ENCODE data around the gene PTPN14.

PTPN14 gene

GRCh38 chr1:214324896-214325800 lies 226.3 kb downstream of the PTPN14 start:
- no peak for DNase-seq

GRCh38 chr1:214321705-214322453 lies 229.5 kb downstream of the PTPN14 start:
- no peak for DNase-seq

- no peak for DNase-seq
These were observed 231.5 kb downstream of the PTPN14 start for GRCh38 chr1:214319938-214320337.

GRCh38 chr1:214318956-214319736 lies 232.3 kb downstream of the PTPN14 start:
- DNase-seq, result no peak

- DNase-seq, result no peak
These were observed 233.0 kb downstream of the PTPN14 start for GRCh38 chr1:214318356-214318755.

GRCh38 chr1:214317734-214318133 lies 233.7 kb downstream of the PTPN14 start:
- no peak for DNase-seq

GRCh38 chr1:214317300-214317699 lies 234.1 kb downstream of the PTPN14 start:
- DNase-seq, result peak in 1 of 2 experiments; percentile 50

- DNase-seq, result no peak
These were observed 234.8 kb downstream of the PTPN14 start for GRCh38 chr1:214316593-214316992.

GRCh38 chr1:214314178-214314843 lies 237.1 kb downstream of the PTPN14 start:
- DNase-seq, result peak in 1 of 2 experiments; percentile 33

GRCh38 chr1:214312530-214313051 lies 238.8 kb downstream of the PTPN14 start:
- DNase-seq, result no peak

- no peak for DNase-seq
These were observed 240.4 kb downstream of the PTPN14 start for GRCh38 chr1:214310777-214311690.

- DNase-seq, result no peak
These were observed 241.4 kb downstream of the PTPN14 start for GRCh38 chr1:214310010-214310409.

- no peak for DNase-seq
These were observed 245.1 kb downstream of the PTPN14 start for GRCh38 chr1:214306269-214306668.

- no peak for DNase-seq
These were observed 246.1 kb downstream of the PTPN14 start for GRCh38 chr1:214305164-214305751.

- DNase-seq, result no peak
These were observed 248.1 kb downstream of the PTPN14 start for GRCh38 chr1:214303141-214303930.

- no peak for DNase-seq
These were observed 249.9 kb downstream of the PTPN14 start for GRCh38 chr1:214301526-214301925.

- DNase-seq, result no peak
These were observed 251.1 kb downstream of the PTPN14 start for GRCh38 chr1:214300149-214300780.
